Measurements from ENCODE around the gene RGS12. TPM values are rescaled to one million over a fixed set of nuclear protein-coding genes. Genes with fewer than 3 reads are reported as not detected.

The RGS12 gene
- polyA plus RNA-seq, 1 donor, result 48.7 TPM

GRCh38 chr4:3253808-3254207, 39.0 kb upstream of the RGS12 start:
- DNase-seq, result no peak

GRCh38 chr4:3254302-3255131, 38.3 kb upstream of the RGS12 start:
- no peak for DNase-seq

GRCh38 chr4:3255611-3256186, 37.1 kb upstream of the RGS12 start:
- no peak for DNase-seq

GRCh38 chr4:3256230-3257102, 36.4 kb upstream of the RGS12 start:
- no peak for DNase-seq

GRCh38 chr4:3257103-3257555, 35.7 kb upstream of the RGS12 start:
- DNase-seq, result no peak

- DNase-seq, result no peak
These were observed 35.0 kb upstream of the RGS12 start for GRCh38 chr4:3257556-3258482.

- DNase-seq, result no peak
These were observed 31.2 kb upstream of the RGS12 start for GRCh38 chr4:3261411-3262207.

- DNase-seq, result no peak
These were observed 30.4 kb upstream of the RGS12 start for GRCh38 chr4:3262208-3263052.

- no peak for DNase-seq
These were observed 29.6 kb upstream of the RGS12 start for GRCh38 chr4:3263053-3263875.

- DNase-seq, result no peak
These were observed 29.0 kb upstream of the RGS12 start for GRCh38 chr4:3263876-3264193.

- DNase-seq, result no peak
These were observed 26.7 kb upstream of the RGS12 start for GRCh38 chr4:3266076-3266475.

- DNase-seq, result no peak
These were observed 25.0 kb upstream of the RGS12 start for GRCh38 chr4:3267576-3268394.

- DNase-seq, result no peak
These were observed 24.3 kb upstream of the RGS12 start for GRCh38 chr4:3268395-3269104.

GRCh38 chr4:3269105-3269927, 23.5 kb upstream of the RGS12 start:
- no peak for DNase-seq

GRCh38 chr4:3269991-3270611, 22.7 kb upstream of the RGS12 start:
- DNase-seq, result no peak

GRCh38 chr4:3271131-3271530, 21.7 kb upstream of the RGS12 start:
- no peak for DNase-seq
